ENCODE results near the gene ROGDI. TPM values are rescaled to one million over a fixed set of nuclear protein-coding genes. Genes with fewer than 3 reads are reported as not detected.

Gene ROGDI
- total and polyA plus RNA-seq, 2 experiments from 2014 or later: 21.2 to 48.2 TPM

DNA sequence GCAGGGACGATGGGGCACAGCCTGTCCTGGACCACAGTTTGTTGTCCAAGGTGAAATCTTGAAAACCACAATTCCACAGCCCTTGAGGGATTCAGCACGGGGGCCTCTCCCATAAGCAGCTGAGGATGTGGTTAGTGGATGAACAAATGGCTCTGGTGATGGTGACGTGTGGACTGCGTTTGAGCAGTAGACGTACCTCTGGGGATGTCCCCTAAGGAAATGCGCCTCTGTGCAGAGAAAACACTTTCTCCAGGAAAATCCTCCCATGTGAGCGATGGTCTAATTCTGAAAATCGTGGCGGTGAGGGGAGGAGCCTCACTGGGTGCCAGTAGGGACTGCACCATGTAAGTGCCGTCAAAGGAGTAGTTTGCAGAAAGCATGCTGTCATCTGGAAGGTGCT is 11.6 kb downstream of the ROGDI start:
- Histone ChIP-seq H3K36me3 (replicated peaks; ENCODE audit: insufficient read depth, low read depth) (no peaks in the 10 kb centered on the region), H2AFZ (no peak overlapping the region), H4K20me1 (ENCODE audit: insufficient read depth, poor library complexity, severe bottlenecking) (no peaks in the 10 kb centered on the region), H3K4me2 (no peak overlapping the region), H3K9me3 (ENCODE audit: low read depth) (no peaks in the 10 kb centered on the region), H3K79me2 (no peaks in the 10 kb centered on the region), H3K4me1 (ENCODE audit: insufficient read depth) (peaks cover 12% of the 10 kb centered on the region), H3K9me2 (replicated peaks; ENCODE audit: insufficient read depth) (no peaks in the 10 kb centered on the region), H3K27me3 (no peaks in the 10 kb centered on the region), H3K4me3 (no peak overlapping the region), H3K27ac (no peak overlapping the region)
- no peak for DNase-seq (ENCODE audit: low spot score)
- TF ChIP-seq EZH2phosphoT487 (IDR thresholded peaks at IDR 0.05; ENCODE audit: low read depth, severe bottlenecking, unreplicated experiment) (no peak), EZH2 (IDR thresholded peaks at IDR 0.05; ENCODE audit: borderline replicate concordance) (no peak)
- TF ChIP-seq, protein P1, sequence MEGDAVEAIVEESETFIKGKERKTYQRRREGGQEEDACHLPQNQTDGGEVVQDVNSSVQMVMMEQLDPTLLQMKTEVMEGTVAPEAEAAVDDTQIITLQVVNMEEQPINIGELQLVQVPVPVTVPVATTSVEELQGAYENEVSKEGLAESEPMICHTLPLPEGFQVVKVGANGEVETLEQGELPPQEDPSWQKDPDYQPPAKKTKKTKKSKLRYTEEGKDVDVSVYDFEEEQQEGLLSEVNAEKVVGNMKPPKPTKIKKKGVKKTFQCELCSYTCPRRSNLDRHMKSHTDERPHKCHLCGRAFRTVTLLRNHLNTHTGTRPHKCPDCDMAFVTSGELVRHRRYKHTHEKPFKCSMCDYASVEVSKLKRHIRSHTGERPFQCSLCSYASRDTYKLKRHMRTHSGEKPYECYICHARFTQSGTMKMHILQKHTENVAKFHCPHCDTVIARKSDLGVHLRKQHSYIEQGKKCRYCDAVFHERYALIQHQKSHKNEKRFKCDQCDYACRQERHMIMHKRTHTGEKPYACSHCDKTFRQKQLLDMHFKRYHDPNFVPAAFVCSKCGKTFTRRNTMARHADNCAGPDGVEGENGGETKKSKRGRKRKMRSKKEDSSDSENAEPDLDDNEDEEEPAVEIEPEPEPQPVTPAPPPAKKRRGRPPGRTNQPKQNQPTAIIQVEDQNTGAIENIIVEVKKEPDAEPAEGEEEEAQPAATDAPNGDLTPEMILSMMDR (IDR thresholded peaks at IDR 0.05; ENCODE audit: poor library complexity): no peak
- 86% methylated on average over 10 of the region's 10 CpGs for WGBS (ENCODE audit: low lambda C conversion rate, missing lambda C conversion rate)

DNA sequence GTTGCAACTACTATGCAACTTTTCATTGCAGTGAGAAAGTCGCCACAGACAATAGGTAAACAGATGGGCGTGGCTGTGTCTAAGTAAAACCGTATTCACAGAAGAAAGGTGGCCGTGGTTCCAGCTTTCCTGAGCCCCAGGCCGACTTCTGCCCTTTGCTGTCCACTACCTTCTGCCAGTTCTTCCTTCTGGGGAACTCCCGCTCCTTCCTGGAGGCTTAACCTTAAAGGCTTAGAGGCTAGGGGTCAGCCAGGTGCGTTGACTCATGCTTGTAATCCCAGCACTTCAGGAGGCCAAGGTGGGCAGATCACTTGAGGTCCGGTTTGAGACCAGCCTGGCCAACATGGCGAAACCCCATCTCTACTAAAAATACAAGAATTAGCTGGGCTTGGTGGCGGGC is 12.2 kb downstream of the ROGDI start:
- Histone ChIP-seq H2AFZ (no peak overlapping the region), H3K36me3 (replicated peaks; ENCODE audit: insufficient read depth, low read depth) (no peaks in the 10 kb centered on the region), H3K4me2 (no peak overlapping the region), H3K9me2 (replicated peaks; ENCODE audit: insufficient read depth) (no peaks in the 10 kb centered on the region), H3K27ac (no peak overlapping the region), H4K20me1 (ENCODE audit: insufficient read depth, poor library complexity, severe bottlenecking) (no peaks in the 10 kb centered on the region), H3K9me3 (ENCODE audit: low read depth) (no peaks in the 10 kb centered on the region), H3K79me2 (no peaks in the 10 kb centered on the region), H3K27me3 (no peaks in the 10 kb centered on the region), H3K4me3 (no peak overlapping the region), H3K4me1 (ENCODE audit: insufficient read depth) (peaks cover 12% of the 10 kb centered on the region)
- TF ChIP-seq, protein P1 (IDR thresholded peaks at IDR 0.05; ENCODE audit: poor library complexity): no peak
- TF ChIP-seq EZH2 (IDR thresholded peaks at IDR 0.05; ENCODE audit: borderline replicate concordance) (no peak), EZH2phosphoT487 (IDR thresholded peaks at IDR 0.05; ENCODE audit: low read depth, severe bottlenecking, unreplicated experiment) (no peak)
- 76% methylated on average over 10 of the region's 10 CpGs for WGBS (ENCODE audit: low lambda C conversion rate, missing lambda C conversion rate)
- no peak for DNase-seq (ENCODE audit: low spot score)

DNA sequence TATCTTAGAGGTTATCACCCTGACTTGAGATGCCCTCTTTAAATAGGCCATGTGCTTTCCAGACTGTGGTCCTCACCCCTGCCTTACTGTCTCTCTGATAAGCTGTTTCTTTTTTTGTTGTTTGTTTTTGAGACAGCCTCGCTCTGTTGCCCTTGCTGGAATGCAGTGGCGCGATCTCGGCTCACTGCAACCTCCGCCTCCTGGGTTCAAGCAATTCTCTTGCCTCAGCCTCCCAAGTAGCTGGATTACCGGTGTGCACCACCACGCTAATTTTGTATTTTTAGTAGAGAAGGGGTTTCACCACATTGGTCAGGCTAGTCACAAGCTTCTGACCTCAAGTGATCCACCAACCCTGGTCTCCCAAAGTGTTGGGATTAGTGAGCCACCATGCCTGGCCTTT is 13.5 kb downstream of the ROGDI start:
- Histone ChIP-seq H2AFZ (no peak overlapping the region), H3K79me2 (no peaks in the 10 kb centered on the region), H3K36me3 (replicated peaks; ENCODE audit: insufficient read depth, low read depth) (no peaks in the 10 kb centered on the region), H3K4me1 (ENCODE audit: insufficient read depth) (peaks cover 12% of the 10 kb centered on the region), H4K20me1 (ENCODE audit: insufficient read depth, poor library complexity, severe bottlenecking) (no peaks in the 10 kb centered on the region), H3K9me2 (replicated peaks; ENCODE audit: insufficient read depth) (no peaks in the 10 kb centered on the region), H3K27ac (peak overlapping the region; percentile 52), H3K4me2 (no peak overlapping the region), H3K4me3 (no peak overlapping the region), H3K9me3 (ENCODE audit: low read depth) (no peaks in the 10 kb centered on the region), H3K27me3 (no peaks in the 10 kb centered on the region)
- no peak for DNase-seq (ENCODE audit: low spot score)
- 67% methylated on average over 7 of the region's 7 CpGs for WGBS (ENCODE audit: low lambda C conversion rate, missing lambda C conversion rate)
- no peak for TF ChIP-seq EZH2 (IDR thresholded peaks at IDR 0.05; ENCODE audit: borderline replicate concordance)
- TF ChIP-seq, protein P1 (IDR thresholded peaks at IDR 0.05; ENCODE audit: poor library complexity): no peak
- no peak for TF ChIP-seq EZH2phosphoT487 (IDR thresholded peaks at IDR 0.05; ENCODE audit: low read depth, severe bottlenecking, unreplicated experiment)

DNA sequence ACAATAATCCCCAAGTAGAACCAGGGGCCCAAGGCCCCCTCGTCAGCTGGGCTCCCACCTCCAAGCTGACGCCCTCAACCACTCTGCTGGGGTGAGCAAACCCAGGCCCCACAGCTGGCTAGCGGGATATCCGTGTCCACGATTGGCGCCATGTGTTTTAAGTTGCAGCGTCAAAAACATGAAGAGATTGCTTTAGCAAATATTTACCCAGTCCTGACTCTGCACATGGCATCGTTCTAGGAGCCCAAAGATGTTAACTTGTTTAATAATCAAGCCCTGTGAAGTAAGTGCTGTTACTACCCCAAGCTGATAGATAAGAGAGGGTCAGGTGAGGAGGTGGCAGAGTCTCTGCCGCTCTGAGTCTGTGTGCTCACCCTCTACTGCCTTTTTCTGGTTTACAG is 13.9 kb downstream of the ROGDI start:
- Histone ChIP-seq H3K4me2 (peak overlapping the region; percentile 39), H3K27ac (peak overlapping the region; percentile 52), H3K4me1 (ENCODE audit: insufficient read depth) (peaks cover 12% of the 10 kb centered on the region), H3K36me3 (replicated peaks; ENCODE audit: insufficient read depth, low read depth) (no peaks in the 10 kb centered on the region), H2AFZ (no peak overlapping the region), H3K27me3 (no peaks in the 10 kb centered on the region), H3K4me3 (no peak overlapping the region), H4K20me1 (ENCODE audit: insufficient read depth, poor library complexity, severe bottlenecking) (no peaks in the 10 kb centered on the region), H3K9me2 (replicated peaks; ENCODE audit: insufficient read depth) (no peaks in the 10 kb centered on the region), H3K9me3 (ENCODE audit: low read depth) (no peaks in the 10 kb centered on the region), H3K79me2 (no peaks in the 10 kb centered on the region)
- peak; percentile 49 for DNase-seq (ENCODE audit: low spot score)
- WGBS (ENCODE audit: low lambda C conversion rate, missing lambda C conversion rate): 36% methylated on average over 9 of the region's 9 CpGs
- TF ChIP-seq EZH2 (IDR thresholded peaks at IDR 0.05; ENCODE audit: borderline replicate concordance): no peak
- no peak for TF ChIP-seq EZH2phosphoT487 (IDR thresholded peaks at IDR 0.05; ENCODE audit: low read depth, severe bottlenecking, unreplicated experiment)
- TF ChIP-seq, protein P1 (IDR thresholded peaks at IDR 0.05; ENCODE audit: poor library complexity): no peak

All from hepatocyte (in vitro differentiated cells).